GM19025 (cell line): Measurements from ENCODE around the gene SPTBN5.
"Not testable (repeated sequence)": the region's sequence is repeated elsewhere in the genome, so short reads cannot be mapped to it uniquely, and the experiment has no call there.

Experiments
- ATAC-seq: cut with Tn5 transposase; IDR thresholded peaks from one replicate; pipeline ENCODE4 v1.9.1; 2021; ENCODE audit warnings: mild to moderate bottlenecking, low read depth, moderate library complexity; ENCODE audit not compliant: unreplicated experiment

SPTBN5 gene

DNA sequence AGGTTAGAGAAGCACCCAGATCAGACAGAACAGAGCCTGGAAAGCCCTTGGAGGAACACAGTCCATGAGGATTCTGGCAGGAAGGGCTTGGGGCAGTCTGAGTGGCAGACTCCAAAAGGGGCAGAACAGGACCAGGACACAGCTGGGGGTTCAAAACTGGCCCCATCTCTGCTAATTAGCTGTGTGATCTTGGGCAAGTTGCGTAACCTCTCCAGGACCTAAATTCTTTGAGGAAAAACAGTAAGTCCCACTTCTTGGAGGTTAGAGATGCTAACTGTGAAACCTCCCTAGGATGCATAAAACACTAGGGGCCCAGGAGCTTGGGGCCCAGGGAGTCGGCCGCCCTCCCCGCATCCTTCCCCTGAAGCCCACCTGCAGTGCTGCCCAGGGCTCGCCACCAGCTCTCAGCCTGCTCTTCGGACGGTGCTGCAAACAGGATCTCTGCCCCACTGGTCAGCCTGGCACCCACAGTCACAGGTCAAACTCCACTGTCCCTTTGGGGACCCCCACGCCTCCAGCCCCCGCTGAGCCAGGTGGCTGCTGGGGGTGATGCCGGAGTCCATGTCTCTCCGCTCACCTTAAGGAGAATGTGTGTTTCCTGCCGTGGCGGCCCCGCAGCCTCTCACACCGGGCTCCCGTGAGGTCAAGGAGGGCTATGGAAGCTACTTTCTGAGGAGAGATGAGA lies 43.2 kb downstream of the SPTBN5 start:
- ATAC-seq, result no peak

DNA sequence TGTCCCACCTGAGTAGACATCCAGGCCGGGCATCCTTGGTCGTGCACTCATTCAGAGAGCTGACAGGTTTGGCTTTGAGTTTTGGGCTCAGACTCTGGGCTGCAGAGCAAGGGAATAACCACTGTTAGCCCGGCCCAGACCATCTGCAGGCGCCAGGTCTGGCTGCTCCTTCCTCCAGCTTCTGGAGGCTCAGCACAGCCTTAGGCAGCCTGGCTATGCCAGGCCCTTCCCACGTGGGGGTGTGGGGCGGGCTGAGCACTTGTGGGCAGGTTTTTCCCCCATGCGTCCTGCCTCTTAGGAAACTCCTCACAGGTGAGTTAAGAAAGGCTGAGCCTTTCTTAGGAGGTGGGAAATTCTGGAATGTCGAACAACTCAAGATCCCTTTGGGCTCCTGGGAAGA lies 44.0 kb downstream of the SPTBN5 start:
- ATAC-seq, result no peak

DNA sequence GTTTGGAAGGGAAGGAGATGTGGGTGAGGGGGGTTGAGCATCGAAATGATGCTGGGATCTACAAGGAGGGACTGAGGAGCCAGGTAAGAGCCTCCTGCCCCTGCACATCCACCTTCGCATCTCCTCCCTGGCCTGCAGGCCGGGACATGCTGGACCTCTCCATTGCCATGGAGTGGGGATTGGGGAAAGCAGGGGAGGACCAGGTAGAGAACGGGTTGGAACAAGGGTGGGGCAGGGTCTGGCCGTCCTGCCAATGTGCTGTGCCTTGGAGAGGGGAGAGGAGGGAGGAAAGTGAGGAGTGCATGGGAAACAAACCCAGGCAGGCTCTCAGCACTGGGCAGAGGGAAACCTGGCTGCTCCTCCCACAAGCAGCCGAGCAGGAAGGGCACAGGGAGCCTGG lies 44.6 kb downstream of the SPTBN5 start:
- no peak for ATAC-seq

DNA sequence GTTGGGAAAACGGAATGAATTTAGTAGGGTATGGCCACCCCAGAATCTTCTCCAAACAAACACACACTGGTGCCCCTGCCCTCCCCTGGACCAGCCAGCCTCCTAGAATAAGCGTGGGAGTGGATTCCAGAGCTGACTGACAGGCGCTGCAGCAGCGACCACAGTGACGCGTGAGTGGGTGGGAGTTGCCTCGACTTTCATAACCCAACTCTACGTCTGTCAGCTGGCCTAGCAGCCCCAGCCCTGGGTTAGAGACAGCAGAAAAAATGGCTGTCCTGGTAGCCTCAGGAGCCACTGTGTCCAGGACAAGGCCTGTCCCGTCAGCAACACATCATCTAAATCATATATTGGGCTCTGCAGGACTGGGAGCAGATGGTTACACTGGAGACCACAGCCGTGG lies 45.2 kb downstream of the SPTBN5 start:
- ATAC-seq, result no peak

DNA sequence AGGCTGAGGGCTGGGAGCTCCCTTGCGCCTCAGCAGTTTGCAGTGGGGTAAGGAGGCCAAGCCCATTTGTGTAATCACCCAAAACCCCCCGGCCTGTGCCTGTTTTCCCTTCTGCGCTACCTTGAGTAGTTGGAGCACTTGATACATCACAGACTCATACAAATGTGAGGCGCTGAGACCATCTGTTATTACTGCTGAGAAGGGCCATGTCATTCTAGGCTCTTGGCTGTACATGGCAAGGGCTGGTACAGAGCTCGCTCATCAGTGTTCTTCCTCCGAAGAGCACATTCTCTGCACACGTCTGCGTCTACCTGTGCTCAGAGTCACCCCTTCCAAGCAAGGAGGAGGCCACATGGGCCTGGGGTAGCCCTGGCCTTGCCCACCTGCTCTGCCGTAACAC lies 45.9 kb downstream of the SPTBN5 start:
- ATAC-seq, result no peak

DNA sequence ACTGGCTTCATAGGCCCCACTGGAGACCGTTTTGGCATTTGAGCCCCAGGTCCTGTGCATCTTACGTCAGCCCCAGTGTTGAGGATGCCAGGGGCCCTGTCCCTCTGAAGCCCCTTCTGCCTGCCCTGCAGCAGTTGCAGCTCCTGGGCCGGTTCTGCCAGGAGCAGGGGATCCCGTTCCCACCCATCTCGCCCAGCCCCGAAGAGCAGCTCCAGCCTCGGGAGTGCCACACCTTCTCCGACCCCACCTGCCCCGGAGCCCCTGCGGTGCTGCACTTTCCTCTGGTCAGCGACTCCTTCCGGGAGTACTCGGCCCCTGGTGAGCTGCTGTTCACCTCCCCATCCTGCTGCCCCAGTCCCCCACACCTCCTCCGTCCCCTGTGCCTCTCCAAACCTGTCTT lies 46.6 kb downstream of the SPTBN5 start:
- ATAC-seq, result no peak

DNA sequence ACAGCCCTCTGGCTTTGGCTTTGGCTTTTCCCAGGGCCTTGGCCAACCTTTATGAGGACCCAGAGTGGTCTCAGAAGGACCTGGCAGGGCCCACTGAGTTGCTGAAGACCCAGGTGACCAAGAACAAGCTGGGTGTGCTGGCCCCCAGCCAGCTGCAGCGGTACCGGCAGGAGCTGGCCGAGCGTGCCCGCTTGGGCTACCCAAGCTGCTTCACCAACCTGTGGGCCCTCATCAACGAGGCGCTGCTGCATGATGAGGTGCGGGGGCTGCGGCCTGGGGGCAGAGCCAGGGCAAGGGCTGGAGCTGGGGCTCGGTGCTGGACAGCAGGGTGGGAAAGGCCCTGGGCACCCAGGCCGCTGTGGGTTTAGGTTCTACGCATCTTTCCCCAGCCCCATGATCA lies 49.0 kb downstream of the SPTBN5 start:
- no peak for ATAC-seq

DNA sequence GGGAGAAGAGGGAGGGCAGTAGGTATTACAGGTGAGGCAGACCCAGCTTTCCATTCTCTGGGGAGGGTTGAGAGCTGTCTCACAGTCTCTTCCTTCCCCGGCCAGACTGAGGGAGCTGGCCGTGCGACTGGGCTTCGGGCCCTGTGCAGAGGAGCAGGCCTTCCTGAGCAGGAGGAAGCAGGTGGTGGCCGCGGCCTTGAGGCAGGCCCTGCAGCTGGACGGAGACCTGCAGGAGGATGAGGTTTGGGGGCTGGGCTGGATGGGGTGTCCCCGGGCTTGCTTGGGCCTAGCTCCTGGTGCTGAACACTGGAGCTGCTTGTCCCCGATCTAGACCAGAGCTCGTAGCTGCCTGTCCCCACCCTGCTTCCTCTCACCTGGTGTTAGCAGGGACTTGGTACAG lies 50.3 kb downstream of the SPTBN5 start:
- no peak for ATAC-seq

DNA sequence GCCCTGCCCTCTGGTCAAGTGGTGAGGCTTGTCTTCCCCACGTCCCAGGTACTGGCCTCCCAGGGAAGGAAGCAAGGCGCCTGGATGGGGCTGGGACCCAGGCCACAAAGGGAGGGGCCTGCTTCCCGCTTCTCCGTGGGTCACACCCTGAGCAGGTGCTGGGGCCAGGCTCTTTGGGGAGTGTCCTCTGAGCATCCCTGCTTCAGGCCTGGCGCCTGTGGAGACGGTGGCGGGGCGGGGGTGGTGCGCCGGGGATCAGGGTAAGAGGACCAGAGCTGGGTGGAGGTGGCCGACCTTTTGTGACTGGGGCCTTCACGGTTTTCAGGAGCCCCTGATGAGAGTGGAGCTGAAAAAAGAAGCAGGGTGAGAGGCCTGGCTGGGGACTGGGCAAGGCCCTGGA lies 51.6 kb downstream of the SPTBN5 start:
- ATAC-seq, result no peak

DNA sequence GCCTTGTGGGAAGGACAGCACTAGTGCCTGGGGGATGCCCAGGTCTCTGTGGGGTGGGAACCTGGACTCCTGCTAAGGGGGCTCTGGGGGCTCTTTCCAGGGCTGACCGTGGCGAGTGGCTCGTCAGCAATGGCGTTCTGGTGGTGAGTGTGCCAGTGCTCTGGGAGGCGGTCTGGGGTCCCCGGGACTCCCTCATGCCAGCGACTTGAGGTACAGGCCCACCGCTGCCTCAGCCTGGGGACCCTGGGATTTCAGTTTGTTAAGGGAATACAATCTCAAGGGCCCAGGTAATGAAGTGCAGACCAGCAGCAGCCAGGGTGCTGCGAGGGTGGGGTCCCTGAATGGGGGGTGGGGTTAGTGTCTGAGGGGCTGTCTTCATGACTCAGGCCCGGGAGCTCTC lies 52.7 kb downstream of the SPTBN5 start:
- ATAC-seq, result no peak

DNA sequence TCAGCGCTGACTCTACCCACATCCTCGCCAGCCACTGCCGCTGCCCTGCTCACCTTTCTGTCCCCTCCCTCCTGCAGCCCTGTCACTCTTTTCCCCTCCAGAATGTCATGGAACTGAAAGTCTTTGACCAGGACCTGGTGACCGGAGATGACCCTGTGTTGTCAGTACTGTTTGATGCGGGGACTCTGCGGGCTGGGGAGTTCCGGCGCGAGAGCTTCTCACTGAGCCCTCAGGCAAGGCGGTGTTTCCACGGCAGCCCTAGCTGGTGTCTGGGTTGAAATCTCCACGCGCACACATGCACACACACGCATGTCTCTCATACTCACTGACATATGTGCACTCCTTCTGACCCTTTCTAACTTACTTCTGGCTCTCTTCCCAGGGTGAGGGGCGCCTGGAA lies 53.2 kb downstream of the SPTBN5 start:
- no peak for ATAC-seq

DNA sequence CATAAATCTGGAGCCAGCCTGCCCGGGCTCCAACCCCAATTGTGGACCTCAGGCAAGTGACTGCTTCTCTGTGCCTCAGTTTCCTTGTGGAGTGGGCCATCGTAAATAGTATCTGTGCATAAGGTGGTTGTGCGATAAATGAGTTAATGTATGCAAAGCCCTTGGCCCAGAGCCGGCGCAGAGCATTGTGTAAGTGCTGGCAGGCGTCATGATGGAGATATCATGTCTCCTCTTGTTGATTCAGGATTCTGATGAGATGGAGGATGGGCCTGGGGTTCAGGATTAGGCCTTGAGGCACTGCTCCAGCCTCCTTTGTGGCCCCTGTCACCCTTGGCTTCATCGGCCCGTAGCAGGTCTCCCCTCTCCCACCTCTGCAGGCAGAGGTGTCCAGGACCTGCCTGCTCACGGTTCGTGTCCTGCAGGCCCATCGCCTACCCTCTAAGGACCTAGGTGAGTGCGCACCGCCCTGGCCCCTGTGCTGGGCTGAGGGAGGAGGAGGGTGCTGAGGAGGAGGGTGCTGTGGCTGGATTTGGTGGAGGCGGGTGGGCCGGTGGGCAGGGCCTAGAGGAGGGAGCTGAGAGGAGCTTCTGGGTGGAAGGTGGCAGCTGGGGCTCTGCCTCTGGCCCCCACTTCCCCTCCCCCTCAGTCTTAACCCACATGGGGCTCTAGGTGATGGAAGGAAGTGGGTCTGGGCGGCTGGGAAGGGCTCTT lies 53.9 kb downstream of the SPTBN5 start:
- no peak for ATAC-seq

DNA sequence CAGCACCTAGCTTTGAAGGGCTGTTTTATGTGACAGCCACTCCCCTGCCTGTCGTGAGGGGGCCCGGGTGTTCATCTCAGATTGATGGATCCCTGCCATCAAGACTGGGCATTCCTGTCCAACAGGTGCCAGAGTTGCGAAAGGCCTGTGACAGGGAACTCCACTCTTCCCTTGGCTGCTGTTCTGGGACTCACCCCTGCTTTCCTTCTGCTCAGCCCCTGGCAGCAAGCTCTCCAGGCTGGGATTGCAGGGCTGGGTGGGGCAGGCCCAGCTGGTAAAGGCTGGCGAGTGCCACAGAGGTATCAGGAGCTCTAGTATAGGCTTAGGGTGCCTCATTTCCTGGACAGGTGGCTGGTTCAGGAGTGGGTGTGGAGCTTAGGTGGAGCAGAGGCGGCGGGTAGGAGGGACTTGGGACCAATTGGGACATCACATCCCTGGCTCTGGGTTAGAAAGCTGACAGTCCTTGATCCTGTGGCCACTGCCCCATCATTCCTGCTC lies 55.4 kb downstream of the SPTBN5 start, which contains the start of gene PLA2G4B:
TSS of gene PLA2G4B (plus strand) at position 448 of the 498 bp plus-strand sequence. CDS start 67 bp downstream, outside the sequence.
- ATAC-seq, result no peak

DNA sequence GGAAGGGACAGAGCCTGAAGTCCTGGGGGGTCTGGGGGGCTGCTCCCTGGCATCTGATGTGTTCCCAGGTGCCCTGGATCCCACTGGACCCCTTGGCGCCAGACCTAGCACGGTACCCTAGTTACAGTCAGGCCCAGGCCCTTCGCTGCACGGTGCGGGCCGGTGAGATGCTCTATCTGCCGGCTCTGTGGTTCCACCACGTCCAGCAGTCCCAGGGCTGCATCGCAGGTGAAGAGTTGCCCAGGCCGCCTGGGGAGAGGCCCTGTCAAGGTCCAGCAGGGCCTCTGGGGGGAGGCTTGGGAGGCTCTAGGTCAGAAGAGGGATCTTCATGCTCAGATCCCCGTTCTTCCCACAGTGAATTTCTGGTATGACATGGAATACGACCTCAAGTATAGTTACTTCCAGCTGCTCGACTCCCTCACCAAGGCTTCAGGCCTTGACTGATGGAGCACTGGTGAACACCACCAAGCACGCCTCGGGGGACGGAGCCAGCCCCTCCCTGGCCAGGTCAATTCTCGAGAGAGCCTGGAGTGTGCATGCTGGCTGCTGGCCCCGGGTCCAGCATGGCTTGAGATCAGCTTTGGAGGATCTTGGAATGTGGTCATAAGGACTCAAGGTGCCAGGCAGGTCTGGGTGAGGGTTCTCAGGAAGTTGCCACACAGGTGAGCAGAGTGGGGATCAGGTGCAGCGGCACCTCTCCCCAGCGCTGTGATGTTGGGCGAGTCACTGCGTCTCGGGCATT lies 57.0 kb downstream of the SPTBN5 start:
- ATAC-seq, result no peak

DNA sequence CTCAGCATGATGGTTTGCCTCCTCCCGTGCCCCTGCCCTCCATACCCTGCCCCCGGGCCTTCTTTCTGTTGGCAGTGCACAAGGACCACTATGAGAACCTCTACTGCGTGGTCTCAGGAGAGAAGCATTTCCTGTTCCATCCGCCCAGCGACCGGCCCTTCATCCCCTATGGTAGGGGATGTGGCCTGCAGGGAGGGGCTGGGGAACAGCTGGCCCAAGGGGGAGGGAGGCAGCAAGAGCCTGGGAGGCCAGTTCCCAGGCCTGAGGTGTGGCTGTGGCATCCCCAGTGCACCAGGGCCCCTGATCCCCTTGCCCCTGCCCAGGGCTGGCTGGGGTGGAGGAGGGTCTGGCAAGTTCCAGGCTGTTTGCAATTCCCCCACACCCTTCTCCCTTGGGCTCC lies 57.8 kb downstream of the SPTBN5 start:
- no peak for ATAC-seq

DNA sequence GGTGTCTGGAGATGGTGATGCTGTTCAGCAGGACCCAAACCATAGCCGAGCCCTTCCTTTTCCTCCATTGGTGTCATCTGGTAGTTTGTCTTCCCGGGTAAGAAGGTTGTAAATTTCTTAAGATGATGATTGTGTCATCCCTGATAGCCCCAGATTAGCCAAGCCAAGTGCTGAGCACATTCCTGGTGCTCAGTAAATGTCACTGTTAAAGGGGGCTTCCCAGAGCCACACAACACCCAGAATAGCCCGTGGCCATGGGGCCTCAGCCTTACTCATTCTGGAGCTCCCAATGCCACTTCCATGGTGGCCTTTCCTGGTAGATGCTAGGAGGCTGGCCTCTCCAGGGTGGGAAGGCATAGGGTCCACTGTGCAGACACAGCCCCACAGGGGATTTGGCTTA lies 59.8 kb downstream of the SPTBN5 start:
- ATAC-seq, result no peak

DNA sequence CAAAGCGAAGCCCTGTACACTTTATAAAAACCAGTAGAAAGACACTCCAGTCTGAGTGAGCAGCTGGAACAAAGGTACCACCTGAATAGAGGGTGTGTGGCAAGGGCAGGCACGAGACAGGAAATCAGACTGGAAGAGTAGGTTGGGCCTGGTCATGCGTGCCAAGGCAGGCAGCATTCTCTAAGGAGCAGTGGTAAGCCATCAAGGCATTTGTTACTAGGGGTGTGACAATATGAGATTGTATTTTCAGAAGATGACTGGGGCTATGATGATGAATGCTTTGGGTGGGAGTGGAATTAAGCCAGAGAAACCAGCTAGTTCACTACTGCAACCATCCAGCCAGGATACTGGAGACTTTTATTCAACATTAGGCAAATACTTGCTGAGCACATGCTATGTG lies 61.0 kb downstream of the SPTBN5 start:
- ATAC-seq, result no peak

DNA sequence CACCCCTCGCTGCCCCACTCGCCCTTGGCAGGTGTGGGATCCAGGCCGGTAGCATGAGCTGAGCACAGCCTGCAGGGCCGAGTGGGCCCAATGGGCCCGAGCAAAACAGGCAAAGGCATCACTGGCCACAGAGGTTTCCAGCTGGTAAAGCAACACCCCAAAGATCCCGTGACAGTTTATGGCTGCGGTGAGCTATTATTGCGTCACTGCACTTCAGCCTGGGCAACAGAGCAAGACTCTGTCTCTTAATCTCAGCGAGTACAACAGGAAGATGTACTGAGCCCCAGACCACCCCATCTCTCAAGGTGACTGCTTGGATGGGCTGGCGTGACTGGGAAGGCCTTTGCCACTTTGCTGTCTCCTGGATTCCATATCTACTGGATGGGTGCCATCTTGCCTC lies 61.6 kb downstream of the SPTBN5 start:
- ATAC-seq, result no peak

DNA sequence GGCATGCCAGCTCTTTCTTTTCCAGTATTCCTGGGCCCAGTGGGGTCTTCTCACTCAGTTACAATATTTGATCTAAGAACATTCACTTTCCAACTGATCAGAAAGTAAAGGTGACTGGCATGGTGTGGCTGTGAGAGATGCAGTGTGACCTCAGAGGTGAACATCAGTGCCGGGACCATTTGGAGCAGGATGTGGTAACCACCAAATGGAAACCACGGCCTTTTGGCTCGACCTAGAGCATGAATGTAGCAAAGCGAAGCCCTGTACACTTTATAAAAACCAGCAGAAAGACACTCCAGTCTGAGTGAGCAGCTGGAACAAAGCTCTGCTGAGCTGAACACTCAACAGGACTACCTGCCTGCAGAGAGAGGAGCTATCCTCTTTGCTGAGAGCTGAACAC lies 62.6 kb downstream of the SPTBN5 start:
- ATAC-seq, result not testable (repeated sequence)

DNA sequence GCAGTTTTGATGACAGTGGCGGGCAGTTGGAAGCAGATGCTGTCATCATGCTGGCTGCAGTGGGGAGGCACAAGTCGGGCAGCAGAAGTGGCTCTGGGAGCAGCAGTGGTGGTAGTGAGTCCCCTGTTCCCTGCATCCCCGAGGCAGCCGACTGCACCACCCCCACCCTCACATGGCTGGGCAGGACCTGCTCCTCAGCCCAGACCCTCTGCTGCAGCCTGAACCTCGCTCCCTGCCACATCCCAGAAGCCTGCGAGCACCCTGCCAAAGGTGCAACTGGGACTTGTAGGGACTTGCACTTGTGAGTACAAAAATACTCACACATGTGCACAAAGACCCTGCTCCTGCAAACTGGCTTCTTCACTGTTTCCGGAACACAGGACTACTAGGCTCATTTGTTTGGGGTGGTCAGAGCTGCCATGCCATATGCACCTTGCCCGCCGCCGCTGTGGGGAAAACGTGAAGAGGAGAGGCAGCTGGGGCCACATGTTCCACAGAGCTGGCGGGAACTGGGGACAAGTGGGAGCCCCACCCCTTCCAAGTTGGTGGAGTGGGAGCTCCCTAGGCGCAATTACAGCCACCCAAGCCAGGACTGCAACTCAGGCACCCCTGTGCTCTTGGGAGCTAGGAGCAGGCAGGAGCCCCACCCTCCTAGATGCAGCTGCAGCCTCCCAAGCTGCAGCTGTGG lies 63.8 kb downstream of the SPTBN5 start:
- ATAC-seq, result no peak

DNA sequence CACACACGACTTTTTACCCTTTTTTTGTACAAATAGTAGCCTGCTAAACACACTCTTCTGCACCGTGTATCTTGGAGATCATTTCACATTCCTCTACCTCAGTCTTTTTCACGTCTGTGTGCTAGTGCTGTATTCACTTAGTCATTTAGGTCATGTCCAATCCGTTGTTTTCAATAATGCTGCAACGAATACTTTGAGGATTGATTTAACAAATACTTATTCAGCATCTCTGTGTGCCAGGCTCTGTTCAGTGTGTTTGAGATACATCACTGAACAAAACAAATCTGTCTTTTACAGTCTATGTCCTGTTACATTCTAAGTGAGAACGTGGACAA lies 65.1 kb downstream of the SPTBN5 start:
- no peak for ATAC-seq
